ENCODE data around the gene PACRG.

The PACRG gene

GRCh38 chr6:162798546-162799266, 70.9 kb downstream of the PACRG start:
- no peak for DNase-seq

GRCh38 chr6:162814426-162814973, 86.7 kb downstream of the PACRG start:
- no peak for DNase-seq

GRCh38 chr6:162817196-162817595, 89.4 kb downstream of the PACRG start:
- DNase-seq, result no peak

- DNase-seq, result no peak
Measured at GRCh38 chr6:162819284-162819683, 91.5 kb downstream of the PACRG start.

- DNase-seq, result no peak
Measured at GRCh38 chr6:162821102-162821501, 93.3 kb downstream of the PACRG start.

- DNase-seq, result no peak
Measured at GRCh38 chr6:162825597-162825996, 97.8 kb downstream of the PACRG start.

GRCh38 chr6:162829013-162829742, 101.4 kb downstream of the PACRG start:
- DNase-seq, result no peak

GRCh38 chr6:162833776-162834175, 106.0 kb downstream of the PACRG start:
- no peak for DNase-seq

GRCh38 chr6:162845972-162846371, 118.2 kb downstream of the PACRG start:
- DNase-seq, result no peak

- DNase-seq, result no peak
Measured at GRCh38 chr6:162846723-162847122, 118.9 kb downstream of the PACRG start.

GRCh38 chr6:162849269-162849668, 121.5 kb downstream of the PACRG start:
- DNase-seq, result no peak

GRCh38 chr6:162852192-162852591, 124.4 kb downstream of the PACRG start:
- DNase-seq, result no peak

- DNase-seq, result no peak
Measured at GRCh38 chr6:162852840-162853577, 125.2 kb downstream of the PACRG start.

GRCh38 chr6:162854228-162854627, 126.5 kb downstream of the PACRG start:
- no peak for DNase-seq

- no peak for DNase-seq
Measured at GRCh38 chr6:162854734-162855191, 127.0 kb downstream of the PACRG start.

- peak; percentile 86 for DNase-seq
Measured at GRCh38 chr6:162856885-162857284, 129.1 kb downstream of the PACRG start.

- DNase-seq, result no peak
Measured at GRCh38 chr6:162857326-162857725, 129.6 kb downstream of the PACRG start.

- DNase-seq, result no peak
Measured at GRCh38 chr6:162862462-162862861, 134.7 kb downstream of the PACRG start.

GRCh38 chr6:162862941-162863340, 135.2 kb downstream of the PACRG start:
- DNase-seq, result no peak

GRCh38 chr6:162863821-162864220, 136.0 kb downstream of the PACRG start:
- DNase-seq, result no peak

- DNase-seq, result no peak
Measured at GRCh38 chr6:162864911-162865310, 137.1 kb downstream of the PACRG start.

- no peak for DNase-seq
Measured at GRCh38 chr6:162866656-162867055, 138.9 kb downstream of the PACRG start.

- DNase-seq, result no peak
Measured at GRCh38 chr6:162868397-162868796, 140.6 kb downstream of the PACRG start.

Data from NCI-H2171 (cell line).